RKO (cell line): ENCODE measurements around the gene MRPL9.

Experiments used
- DNase-seq: peaks from one replicate; pipeline ENCODE4 v3.0.0-alpha.2; 2016; ENCODE audit warnings: low spot score

MRPL9 gene

DNA sequence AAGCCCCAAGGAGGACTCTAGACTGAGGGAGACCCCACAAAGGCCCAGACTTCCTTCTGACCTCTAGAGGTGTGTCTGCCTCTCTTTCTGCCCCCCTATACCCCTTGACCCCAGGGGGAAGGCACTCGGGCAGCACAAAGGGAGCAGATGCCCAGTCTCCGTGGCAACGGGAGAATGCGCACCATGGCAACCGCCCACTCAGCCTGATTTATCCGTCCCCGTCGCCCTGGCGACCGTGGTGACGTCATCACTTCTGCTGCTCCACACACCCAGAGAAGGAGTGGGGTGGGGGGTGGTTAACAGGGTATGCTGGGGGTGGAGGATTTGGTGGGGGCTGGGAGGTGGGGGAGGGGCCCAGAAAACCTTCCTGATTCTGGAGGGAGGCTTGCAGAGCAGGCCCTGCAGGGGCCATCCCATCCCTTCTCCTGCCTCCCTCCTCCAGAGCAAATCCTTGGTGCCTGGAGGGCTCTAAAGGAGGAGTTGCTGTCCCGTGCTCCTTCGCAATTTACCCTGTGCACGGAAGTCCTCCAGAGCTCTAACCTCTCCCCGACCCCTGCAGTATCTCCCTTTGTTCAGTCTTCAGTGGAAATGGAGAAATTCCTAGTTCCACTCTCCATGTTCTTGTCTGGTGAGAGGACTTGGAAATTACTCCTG, 53.0 kb downstream of the MRPL9 start:
- DNase-seq = peak; percentile 67
